HepG2 (cell line): ENCODE data around the gene KCNG4.

Source experiments
- ESRRA ChIP-seq: sonication (generic); formaldehyde crosslinking; IDR thresholded peaks from 2 replicates; pipeline ENCODE4 v1.5.1; 2020; ENCODE audit warnings: mild to moderate bottlenecking, low read depth, missing genetic modification reagents
- MAFF ChIP-seq: IDR thresholded peaks from 2 replicates; pipeline ENCODE4 v1.6.1; 2011; ENCODE audit warnings: low read depth, low read length, improper control_type of control experiment
- POLR2AphosphoS5 ChIP-seq: IDR thresholded peaks from 2 replicates; pipeline ENCODE4 v1.6.1; 2012; ENCODE audit warnings: low read depth, low read length
- ZNF430 ChIP-seq: sonication (generic); formaldehyde crosslinking; IDR thresholded peaks from 2 replicates; pipeline ENCODE4 v1.9.0; 2021; ENCODE audit warnings: mild to moderate bottlenecking, missing genetic modification reagents
- TF ChIP-seq, protein P1 (sequence below): sonication (generic); formaldehyde crosslinking; IDR thresholded peaks from 2 replicates; pipeline ENCODE4 v1.4.0; 2020; ENCODE audit warnings: missing genetic modification reagents
- TF ChIP-seq, protein P2 (sequence below): sonication (generic); formaldehyde crosslinking; IDR thresholded peaks from 2 replicates; pipeline ENCODE4 v1.5.0; 2020; ENCODE audit warnings: mild to moderate bottlenecking, missing genetic modification reagents, moderate library complexity
- TF ChIP-seq, protein P3 (sequence below): sonication (generic); formaldehyde crosslinking; IDR thresholded peaks from 2 replicates; pipeline ENCODE4 v1.8.1; 2023; ENCODE audit warnings: missing genetic modification reagents, inconsistent platforms, borderline replicate concordance
- TF ChIP-seq, protein P4 (sequence below): sonication (generic); formaldehyde crosslinking; IDR thresholded peaks from 2 replicates; pipeline ENCODE4 v1.4.0; 2020; ENCODE audit warnings: missing genetic modification reagents

DNA sequence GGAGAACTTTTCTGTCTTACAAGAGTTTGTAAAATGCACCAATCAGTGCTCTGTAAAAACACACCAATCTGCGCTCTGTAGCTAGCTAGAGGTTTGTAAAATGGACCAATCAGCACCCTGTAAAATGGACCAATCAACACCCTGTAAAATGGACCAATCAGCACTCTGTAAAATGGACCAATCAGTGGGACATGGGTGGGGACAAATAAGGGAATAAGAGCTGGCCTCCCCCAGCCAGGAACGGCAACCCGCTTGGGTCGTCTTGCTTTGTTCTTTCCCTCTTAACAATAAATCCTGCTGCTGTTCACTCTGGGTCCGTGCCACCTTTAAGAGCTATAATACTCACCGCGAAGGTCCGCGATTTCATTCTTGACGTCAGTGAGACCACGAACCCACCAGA lies 18.5 kb upstream of the KCNG4 start:
- TF ChIP-seq, protein P1, sequence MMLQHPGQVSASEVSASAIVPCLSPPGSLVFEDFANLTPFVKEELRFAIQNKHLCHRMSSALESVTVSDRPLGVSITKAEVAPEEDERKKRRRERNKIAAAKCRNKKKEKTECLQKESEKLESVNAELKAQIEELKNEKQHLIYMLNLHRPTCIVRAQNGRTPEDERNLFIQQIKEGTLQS (CRISPR knock-in tag), result no peak
- TF ChIP-seq ESRRA, result no peak
- TF ChIP-seq, protein P2, sequence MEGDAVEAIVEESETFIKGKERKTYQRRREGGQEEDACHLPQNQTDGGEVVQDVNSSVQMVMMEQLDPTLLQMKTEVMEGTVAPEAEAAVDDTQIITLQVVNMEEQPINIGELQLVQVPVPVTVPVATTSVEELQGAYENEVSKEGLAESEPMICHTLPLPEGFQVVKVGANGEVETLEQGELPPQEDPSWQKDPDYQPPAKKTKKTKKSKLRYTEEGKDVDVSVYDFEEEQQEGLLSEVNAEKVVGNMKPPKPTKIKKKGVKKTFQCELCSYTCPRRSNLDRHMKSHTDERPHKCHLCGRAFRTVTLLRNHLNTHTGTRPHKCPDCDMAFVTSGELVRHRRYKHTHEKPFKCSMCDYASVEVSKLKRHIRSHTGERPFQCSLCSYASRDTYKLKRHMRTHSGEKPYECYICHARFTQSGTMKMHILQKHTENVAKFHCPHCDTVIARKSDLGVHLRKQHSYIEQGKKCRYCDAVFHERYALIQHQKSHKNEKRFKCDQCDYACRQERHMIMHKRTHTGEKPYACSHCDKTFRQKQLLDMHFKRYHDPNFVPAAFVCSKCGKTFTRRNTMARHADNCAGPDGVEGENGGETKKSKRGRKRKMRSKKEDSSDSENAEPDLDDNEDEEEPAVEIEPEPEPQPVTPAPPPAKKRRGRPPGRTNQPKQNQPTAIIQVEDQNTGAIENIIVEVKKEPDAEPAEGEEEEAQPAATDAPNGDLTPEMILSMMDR (CRISPR knock-in tag), result no peak
- TF ChIP-seq POLR2AphosphoS5, result no peak
- TF ChIP-seq, protein P3, sequence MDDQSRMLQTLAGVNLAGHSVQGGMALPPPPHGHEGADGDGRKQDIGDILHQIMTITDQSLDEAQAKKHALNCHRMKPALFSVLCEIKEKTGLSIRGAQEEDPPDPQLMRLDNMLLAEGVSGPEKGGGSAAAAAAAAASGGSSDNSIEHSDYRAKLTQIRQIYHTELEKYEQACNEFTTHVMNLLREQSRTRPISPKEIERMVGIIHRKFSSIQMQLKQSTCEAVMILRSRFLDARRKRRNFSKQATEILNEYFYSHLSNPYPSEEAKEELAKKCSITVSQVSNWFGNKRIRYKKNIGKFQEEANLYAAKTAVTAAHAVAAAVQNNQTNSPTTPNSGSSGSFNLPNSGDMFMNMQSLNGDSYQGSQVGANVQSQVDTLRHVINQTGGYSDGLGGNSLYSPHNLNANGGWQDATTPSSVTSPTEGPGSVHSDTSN (CRISPR knock-in tag), result no peak
- no peak for TF ChIP-seq MAFF
- no peak for TF ChIP-seq ZNF430
- TF ChIP-seq, protein P4, sequence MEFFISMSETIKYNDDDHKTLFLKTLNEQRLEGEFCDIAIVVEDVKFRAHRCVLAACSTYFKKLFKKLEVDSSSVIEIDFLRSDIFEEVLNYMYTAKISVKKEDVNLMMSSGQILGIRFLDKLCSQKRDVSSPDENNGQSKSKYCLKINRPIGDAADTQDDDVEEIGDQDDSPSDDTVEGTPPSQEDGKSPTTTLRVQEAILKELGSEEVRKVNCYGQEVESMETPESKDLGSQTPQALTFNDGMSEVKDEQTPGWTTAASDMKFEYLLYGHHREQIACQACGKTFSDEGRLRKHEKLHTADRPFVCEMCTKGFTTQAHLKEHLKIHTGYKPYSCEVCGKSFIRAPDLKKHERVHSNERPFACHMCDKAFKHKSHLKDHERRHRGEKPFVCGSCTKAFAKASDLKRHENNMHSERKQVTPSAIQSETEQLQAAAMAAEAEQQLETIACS (CRISPR knock-in tag), result no peak
